Measurements from ENCODE around the gene MYBBP1A.

MYBBP1A gene

GRCh38 chr17:4534928-4535666 is 20.1 kb downstream of the MYBBP1A start:
- no peak for DNase-seq (ENCODE audit: low spot score)

GRCh38 chr17:4534515-4534914 is 20.7 kb downstream of the MYBBP1A start:
- DNase-seq (ENCODE audit: low spot score) = no peak

- DNase-seq (ENCODE audit: low spot score) = no peak
These were observed 21.4 kb downstream of the MYBBP1A start for GRCh38 chr17:4533523-4534504.

GRCh38 chr17:4532860-4533522 is 22.2 kb downstream of the MYBBP1A start:
- no peak for DNase-seq (ENCODE audit: low spot score)

GRCh38 chr17:4531988-4532736 is 23.0 kb downstream of the MYBBP1A start:
- no peak for DNase-seq (ENCODE audit: low spot score)

GRCh38 chr17:4530799-4531730 is 24.1 kb downstream of the MYBBP1A start:
- DNase-seq (ENCODE audit: low spot score) = no peak

- DNase-seq (ENCODE audit: low spot score) = no peak
These were observed 25.5 kb downstream of the MYBBP1A start for GRCh38 chr17:4529533-4530152.

GRCh38 chr17:4527566-4528125 is 27.5 kb downstream of the MYBBP1A start:
- no peak for DNase-seq (ENCODE audit: low spot score)

- no peak for DNase-seq (ENCODE audit: low spot score)
These were observed 28.1 kb downstream of the MYBBP1A start for GRCh38 chr17:4527134-4527533.

- no peak for DNase-seq (ENCODE audit: low spot score)
These were observed 29.3 kb downstream of the MYBBP1A start for GRCh38 chr17:4525691-4526397.

- no peak for DNase-seq (ENCODE audit: low spot score)
These were observed 31.2 kb downstream of the MYBBP1A start for GRCh38 chr17:4523946-4524345.

GRCh38 chr17:4522661-4523060 is 32.5 kb downstream of the MYBBP1A start:
- DNase-seq (ENCODE audit: low spot score) = no peak

- DNase-seq (ENCODE audit: low spot score) = no peak
These were observed 34.1 kb downstream of the MYBBP1A start for GRCh38 chr17:4520894-4521600.

- no peak for DNase-seq (ENCODE audit: low spot score)
These were observed 34.9 kb downstream of the MYBBP1A start for GRCh38 chr17:4520060-4520893.

GRCh38 chr17:4519361-4519788 is 35.8 kb downstream of the MYBBP1A start:
- no peak for DNase-seq (ENCODE audit: low spot score)

GRCh38 chr17:4518901-4519300 is 36.3 kb downstream of the MYBBP1A start:
- no peak for DNase-seq (ENCODE audit: low spot score)

GRCh38 chr17:4516735-4517134 is 38.4 kb downstream of the MYBBP1A start:
- no peak for DNase-seq (ENCODE audit: low spot score)

GRCh38 chr17:4515501-4515900 is 39.7 kb downstream of the MYBBP1A start:
- no peak for DNase-seq (ENCODE audit: low spot score)

Data from NAMALWA (cell line).